ENCODE data around the gene RELT. TPM values are rescaled to one million over a fixed set of nuclear protein-coding genes. Genes with fewer than 3 reads are reported as not detected.

The RELT gene
- total RNA-seq, 2 experiments from 2014 or later = 26.6 to 29.6 TPM

GRCh38 chr11:73397468-73398131 lies 21.4 kb downstream of the RELT start:
- TF ChIP-seq, protein P1, sequence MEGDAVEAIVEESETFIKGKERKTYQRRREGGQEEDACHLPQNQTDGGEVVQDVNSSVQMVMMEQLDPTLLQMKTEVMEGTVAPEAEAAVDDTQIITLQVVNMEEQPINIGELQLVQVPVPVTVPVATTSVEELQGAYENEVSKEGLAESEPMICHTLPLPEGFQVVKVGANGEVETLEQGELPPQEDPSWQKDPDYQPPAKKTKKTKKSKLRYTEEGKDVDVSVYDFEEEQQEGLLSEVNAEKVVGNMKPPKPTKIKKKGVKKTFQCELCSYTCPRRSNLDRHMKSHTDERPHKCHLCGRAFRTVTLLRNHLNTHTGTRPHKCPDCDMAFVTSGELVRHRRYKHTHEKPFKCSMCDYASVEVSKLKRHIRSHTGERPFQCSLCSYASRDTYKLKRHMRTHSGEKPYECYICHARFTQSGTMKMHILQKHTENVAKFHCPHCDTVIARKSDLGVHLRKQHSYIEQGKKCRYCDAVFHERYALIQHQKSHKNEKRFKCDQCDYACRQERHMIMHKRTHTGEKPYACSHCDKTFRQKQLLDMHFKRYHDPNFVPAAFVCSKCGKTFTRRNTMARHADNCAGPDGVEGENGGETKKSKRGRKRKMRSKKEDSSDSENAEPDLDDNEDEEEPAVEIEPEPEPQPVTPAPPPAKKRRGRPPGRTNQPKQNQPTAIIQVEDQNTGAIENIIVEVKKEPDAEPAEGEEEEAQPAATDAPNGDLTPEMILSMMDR (IDR thresholded peaks at IDR 0.05) = no peak
- DNase-seq (no peak), ATAC-seq (no peak)
- no peaks in the 10 kb centered on the region for H3K4me1 Mint-ChIP-seq (ENCODE audit: low read depth)
- H3K36me3 Mint-ChIP-seq (ENCODE audit: low read depth) = peaks cover 12% of the 10 kb centered on the region
- intact Hi-C loops (cut with micrococcal nuclease) = no loop called here
- H3K27me3 Mint-ChIP-seq = no peaks in the 10 kb centered on the region
- H3K9me3 Mint-ChIP-seq = no peaks in the 10 kb centered on the region
- no peak overlapping the region for H3K4me3 Mint-ChIP-seq
- ChIA-PET POLR2A (interaction anchor here (1.3 kb wide), 1 partner anchor 14 kb away, joined by 4 read pairs; no protein-coding TSS in a partner anchor), CTCF (interaction anchor here (1.6 to 9.9 kb wide), 2 partner anchors 46 to 262 kb away, joined by 6 to 133 read pairs; no protein-coding TSS in a partner anchor)
- peak overlapping the region; percentile 1 for H3K27ac Mint-ChIP-seq

DNA sequence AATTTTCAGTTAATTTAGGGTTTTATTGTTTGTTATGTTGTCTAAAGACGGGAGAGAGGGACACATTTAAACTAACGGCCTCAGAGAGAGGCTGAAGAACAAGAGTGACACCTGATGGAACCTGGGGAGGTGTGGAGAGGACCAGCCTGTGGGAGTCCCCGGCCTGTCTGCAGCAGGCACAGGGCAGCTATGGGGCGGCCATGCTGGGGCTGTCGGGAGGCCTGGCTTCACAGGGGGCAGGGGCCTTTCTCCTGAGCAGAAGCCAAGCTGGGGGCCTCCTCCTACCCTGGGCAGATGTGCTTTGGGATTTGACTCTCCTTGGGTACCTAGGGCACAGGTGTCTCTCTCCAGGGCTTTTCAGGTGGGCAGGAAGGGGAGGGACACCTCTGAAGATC lies 21.9 kb downstream of the RELT start:
- Mint-ChIP-seq H3K4me1 (ENCODE audit: low read depth) (no peaks in the 10 kb centered on the region), H3K27me3 (no peaks in the 10 kb centered on the region), H3K27ac (peak overlapping the region; percentile 1), H3K36me3 (ENCODE audit: low read depth) (peaks cover 12% of the 10 kb centered on the region), H3K4me3 (no peak overlapping the region), H3K9me3 (no peaks in the 10 kb centered on the region)
- TF ChIP-seq, protein P1 (IDR thresholded peaks at IDR 0.05) = no peak
- POLR2A ChIA-PET = interaction anchor here (1.0 to 1.8 kb wide), 2 partner anchors 8 to 11 kb away, joined by 3 to 6 read pairs; no protein-coding TSS in a partner anchor
- intact Hi-C loops (cut with micrococcal nuclease) = no loop called here
- ATAC-seq (no peak), DNase-seq (no peak)
- CTCF ChIA-PET = interaction anchor here (9.9 kb wide), 1 partner anchor 47 kb away, joined by 133 read pairs; no protein-coding TSS in a partner anchor

GRCh38 chr11:73398721-73399120 lies 22.5 kb downstream of the RELT start:
- Mint-ChIP-seq H3K9me3 (no peaks in the 10 kb centered on the region), H3K27me3 (no peaks in the 10 kb centered on the region), H3K36me3 (ENCODE audit: low read depth) (peaks cover 10% of the 10 kb centered on the region), H3K4me3 (no peak overlapping the region), H3K27ac (no peak overlapping the region), H3K4me1 (ENCODE audit: low read depth) (no peaks in the 10 kb centered on the region)
- TF ChIP-seq, protein P1 (IDR thresholded peaks at IDR 0.05) = no peak
- ChIA-PET POLR2A (interaction anchor here (0.8 to 1.8 kb wide), 4 partner anchors 9 to 16 kb away, joined by 3 to 6 read pairs (median 4); no protein-coding TSS in a partner anchor), CTCF (interaction anchor here (1.6 to 9.9 kb wide), 3 partner anchors 11 to 262 kb away, joined by 3 to 133 read pairs (median 14); no protein-coding TSS in a partner anchor)
- ATAC-seq (no peak), DNase-seq (no peak)
- intact Hi-C loops (cut with micrococcal nuclease) = no loop called here

- CTCF ChIA-PET = interaction anchor here (1.1 to 9.9 kb wide), 6 partner anchors 12 to 261 kb away, joined by 3 to 133 read pairs (median 4); no protein-coding TSS in a partner anchor
- no peaks in the 10 kb centered on the region for H3K27me3 Mint-ChIP-seq
- peak overlapping the region; percentile 43 for H3K27ac Mint-ChIP-seq
- no peaks in the 10 kb centered on the region for H3K9me3 Mint-ChIP-seq
- TF ChIP-seq, protein P1 (IDR thresholded peaks at IDR 0.05) = no peak
- H3K4me3 Mint-ChIP-seq = no peak overlapping the region
- POLR2A ChIA-PET = interaction anchor here (0.8 to 1.8 kb wide), 4 partner anchors 9 to 16 kb away, joined by 3 to 6 read pairs (median 4); no protein-coding TSS in a partner anchor
- no peaks in the 10 kb centered on the region for H3K4me1 Mint-ChIP-seq (ENCODE audit: low read depth)
- peaks cover 10% of the 10 kb centered on the region for H3K36me3 Mint-ChIP-seq (ENCODE audit: low read depth)
- DNase-seq (no peak), ATAC-seq (no peak)
- intact Hi-C loops (cut with micrococcal nuclease) = no loop called here
Measured at GRCh38 chr11:73399159-73399590, 23.0 kb downstream of the RELT start.

GRCh38 chr11:73399636-73400035 lies 23.4 kb downstream of the RELT start:
- ATAC-seq (no peak), DNase-seq (no peak)
- H3K4me3 Mint-ChIP-seq = no peak overlapping the region
- H3K9me3 Mint-ChIP-seq = no peaks in the 10 kb centered on the region
- H3K27me3 Mint-ChIP-seq = no peaks in the 10 kb centered on the region
- POLR2A ChIA-PET = interaction anchor here (0.9 to 1.8 kb wide), 3 partner anchors 10 to 248 kb away, joined by 3 to 6 read pairs (median 5); no protein-coding TSS in a partner anchor
- TF ChIP-seq, protein P1 (IDR thresholded peaks at IDR 0.05) = no peak
- no peaks in the 10 kb centered on the region for H3K4me1 Mint-ChIP-seq (ENCODE audit: low read depth)
- peaks cover 10% of the 10 kb centered on the region for H3K36me3 Mint-ChIP-seq (ENCODE audit: low read depth)
- intact Hi-C loops (cut with micrococcal nuclease) = no loop called here
- CTCF ChIA-PET = interaction anchor here (1.1 to 9.9 kb wide), 6 partner anchors 12 to 261 kb away, joined by 3 to 133 read pairs (median 4); no protein-coding TSS in a partner anchor
- peak overlapping the region; percentile 43 for H3K27ac Mint-ChIP-seq

Data from activated CD8-positive, alpha-beta T cell treated with anti-CD3 and anti-CD28 coated beads for 36 hours (primary cell).